ENCODE measurements around the gene GDPD4. TPM values are rescaled to one million over a fixed set of nuclear protein-coding genes. Genes with fewer than 3 reads are reported as not detected.

GDPD4 gene
- total RNA-seq, 1 donor from 2014 or later, result 0.08 TPM

GRCh38 chr11:77278595-77279506 is 22.6 kb downstream of the GDPD4 start:
- no peak for TF ChIP-seq CTCF (IDR thresholded peaks at IDR 0.05; ENCODE audit: insufficient read depth, low read length, poor library complexity, severe bottlenecking)
- Histone ChIP-seq H3K27me3 (ENCODE audit: control insufficient read depth, insufficient read depth, low read length) (no peaks in the 10 kb centered on the region), H3K36me3 (ENCODE audit: control insufficient read depth, insufficient read depth, low read length) (no peaks in the 10 kb centered on the region), H3K4me3 (ENCODE audit: low read depth, low read length) (no peak overlapping the region)
- no peak for DNase-seq (ENCODE audit: low read depth)

- DNase-seq (ENCODE audit: low read depth), result no peak
- H3K27me3 ChIP-seq (ENCODE audit: control insufficient read depth, insufficient read depth, low read length), result no peaks in the 10 kb centered on the region
- H3K4me3 ChIP-seq (ENCODE audit: low read depth, low read length), result no peak overlapping the region
- TF ChIP-seq CTCF (IDR thresholded peaks at IDR 0.05; ENCODE audit: insufficient read depth, low read length, poor library complexity, severe bottlenecking), result no peak
- no peaks in the 10 kb centered on the region for H3K36me3 ChIP-seq (ENCODE audit: control insufficient read depth, insufficient read depth, low read length)
Observed at GRCh38 chr11:77276271-77276670, 25.2 kb downstream of the GDPD4 start.

GRCh38 chr11:77270921-77271320 is 30.6 kb downstream of the GDPD4 start:
- no peak for TF ChIP-seq CTCF (IDR thresholded peaks at IDR 0.05; ENCODE audit: insufficient read depth, low read length, poor library complexity, severe bottlenecking)

GRCh38 chr11:77269484-77270123 is 31.9 kb downstream of the GDPD4 start:
- no peak for DNase-seq (ENCODE audit: low read depth)
- Histone ChIP-seq H3K36me3 (ENCODE audit: control insufficient read depth, insufficient read depth, low read length) (no peaks in the 10 kb centered on the region), H3K4me3 (ENCODE audit: low read depth, low read length) (no peak overlapping the region), H3K27me3 (ENCODE audit: control insufficient read depth, insufficient read depth, low read length) (no peaks in the 10 kb centered on the region)
- no peak for TF ChIP-seq CTCF (IDR thresholded peaks at IDR 0.05; ENCODE audit: insufficient read depth, low read length, poor library complexity, severe bottlenecking)

More at GRCh38 chr11:77270921-77271320, 30.6 kb downstream of the GDPD4 start:
- DNase-seq (ENCODE audit: low read depth), result no peak
- Histone ChIP-seq H3K4me3 (ENCODE audit: low read depth, low read length) (no peak overlapping the region), H3K27me3 (ENCODE audit: control insufficient read depth, insufficient read depth, low read length) (no peaks in the 10 kb centered on the region), H3K36me3 (ENCODE audit: control insufficient read depth, insufficient read depth, low read length) (no peaks in the 10 kb centered on the region)

- Histone ChIP-seq H3K36me3 (ENCODE audit: control insufficient read depth, insufficient read depth, low read length) (no peaks in the 10 kb centered on the region), H3K4me3 (ENCODE audit: low read depth, low read length) (no peak overlapping the region), H3K27me3 (ENCODE audit: control insufficient read depth, insufficient read depth, low read length) (no peaks in the 10 kb centered on the region)
- DNase-seq (ENCODE audit: low read depth), result no peak
- TF ChIP-seq CTCF (IDR thresholded peaks at IDR 0.05; ENCODE audit: insufficient read depth, low read length, poor library complexity, severe bottlenecking), result no peak
Observed at GRCh38 chr11:77267962-77268361, 33.5 kb downstream of the GDPD4 start.
